Caco-2 (cell line): ENCODE data around the gene BTAF1. TPM values are rescaled to one million over a fixed set of nuclear protein-coding genes. Genes with fewer than 3 reads are reported as not detected.

ENCODE experiments used
- BruUV-seq: library from RNA; stranded (reverse); fragments of 400-500 nt; replicated peaks from 2 replicates; lab custom pipeline; 2021; lab: Mats Ljungman, UMichigan
- CTCF ChIA-PET: fragments of 300-600 bp; sonication (Branson Sonifier 250); formaldehyde crosslinking; loops from one replicate; lab custom pipeline; 2022; ENCODE audit warnings: antibody characterized with exemption; lab: Charles Lee
- POLR2A ChIA-PET: fragments of 300-600 bp; sonication (Branson Sonifier 250); formaldehyde crosslinking; loops from one replicate; lab custom pipeline; 2022; ENCODE audit warnings: antibody characterized with exemption; lab: Charles Lee
- DNase-seq, 2 experiments: peaks; one replicate each; pipeline versions ENCODE4 v3.0.0 to v3.0.0-alpha.2; 2020 to 2022
- H3K27me3 ChIP-seq: replicated peaks from 2 replicates; pipeline ENCODE4 v1.6.0; 2011; ENCODE audit warnings: low read length; ENCODE audit not compliant: control insufficient read depth, insufficient read depth
- H3K36me3 ChIP-seq: 2 replicates; pipeline ENCODE4 v1.5.1; 2011; ENCODE audit warnings: low read length; ENCODE audit not compliant: control insufficient read depth, insufficient read depth
- H3K4me1 ChIP-seq: fragments of 250-450 bp; sonication (Bioruptor Pico); 2 replicates; pipeline ENCODE4 v1.5.1; 2020; ENCODE audit warnings: mild to moderate bottlenecking
- H3K4me3 ChIP-seq: 2 replicates; pipeline ENCODE4 v1.5.1; 2011; ENCODE audit warnings: low read depth, mild to moderate bottlenecking, control low read depth, low read length
- H3K9me3 ChIP-seq: fragments of 250-450 bp; sonication (Bioruptor Pico); 2 replicates; pipeline ENCODE4 v1.5.1; 2020; ENCODE audit warnings: mild to moderate bottlenecking, moderate library complexity
- H3K27ac Mint-ChIP-seq: one replicate; pipeline ENCODE4 v1.8.0; 2022; ENCODE audit warnings: mixed read lengths; ENCODE audit not compliant: unreplicated experiment
- H3K27me3 Mint-ChIP-seq: one replicate; pipeline ENCODE4 v1.8.0; 2022; ENCODE audit warnings: mixed read lengths; ENCODE audit not compliant: insufficient read depth, unreplicated experiment
- H3K36me3 Mint-ChIP-seq: one replicate; pipeline ENCODE4 v1.8.0; 2022; ENCODE audit warnings: mild to moderate bottlenecking, mixed read lengths; ENCODE audit not compliant: insufficient read depth, unreplicated experiment
- H3K4me1 Mint-ChIP-seq: one replicate; pipeline ENCODE4 v1.8.0; 2022; ENCODE audit warnings: low read depth, mixed read lengths; ENCODE audit not compliant: unreplicated experiment
- H3K4me3 Mint-ChIP-seq: one replicate; pipeline ENCODE4 v1.8.0; 2022; ENCODE audit warnings: mild to moderate bottlenecking, moderate library complexity, mixed read lengths; ENCODE audit not compliant: unreplicated experiment
- H3K9me3 Mint-ChIP-seq: one replicate; pipeline ENCODE4 v1.8.0; 2022; ENCODE audit warnings: mixed read lengths; ENCODE audit not compliant: unreplicated experiment
- CTCF ChIP-seq, 2 experiments: fragments of 200-600 bp in 1 of 2; IDR thresholded peaks; 1 replicate in 1 of 2; 2 replicates in 1 of 2; pipeline versions ENCODE4 v1.5.1 to v1.8.0; 2011 to 2022; ENCODE audit warnings: antibody characterized with exemption in 1 of 2, control low read depth in 1 of 2, inconsistent platforms in 1 of 2, low read depth in 1 of 2, low read length in 1 of 2, mild to moderate bottlenecking in 1 of 2, moderate library complexity in 1 of 2; ENCODE audit not compliant: insufficient read depth in 1 of 2, severe bottlenecking in 1 of 2, unreplicated experiment in 1 of 2
- intact Hi-C: fragments of 100-400 bp; cut with micrococcal nuclease; formaldehyde crosslinking; loops from one replicate; pipeline ENCODE4 v1.10.0; 2022; ENCODE audit not compliant: unreplicated experiment
- total RNA-seq: library from RNA; stranded (reverse); gene quantifications from 2 replicates; pipeline ENCODE4 v1.2.3, GENCODE V29; 2022

Gene BTAF1
- total RNA-seq, 1 experiment from 2014 or later, result 49.7 TPM

GRCh38 chr10:91931526-91932190 lies 8.1 kb downstream of the BTAF1 start:
- Histone ChIP-seq H3K4me1 (0 out of 2 replicates have a peak, but pooled peaks cover 7% of the 10 kb centered on the region), H3K27me3 (no peaks in the 10 kb centered on the region), H3K9me3 (no peaks in the 10 kb centered on the region), H3K36me3 (no peaks in the 10 kb centered on the region; the same call in 1 of the 2 replicates), H3K4me3 (no peak overlapping the region)
- CTCF ChIA-PET, result no interaction called here
- no peaks in the 10 kb centered on the region for H3K27me3 Mint-ChIP-seq
- H3K4me1 Mint-ChIP-seq, result peaks cover 15% of the 10 kb centered on the region
- intact Hi-C loops, result no loop called here
- H3K9me3 Mint-ChIP-seq, result no peaks in the 10 kb centered on the region
- no peak for DNase-seq
- BruUV-seq, result no TSS peak
- no peak overlapping the region for H3K27ac Mint-ChIP-seq
- TF ChIP-seq CTCF (IDR thresholded peaks at IDR 0.05; ENCODE audit: insufficient read depth in 1 of 2, low read depth in 1 of 2, low read length in 1 of 2, severe bottlenecking in 1 of 2, unreplicated experiment in 1 of 2), result no peak
- POLR2A ChIA-PET, result interaction anchor here (1.5 kb wide), 1 partner anchor 8 kb away, joined by 7 read pairs; the partner anchor contains the start of gene BTAF1
- H3K4me3 Mint-ChIP-seq, result no peak overlapping the region
- H3K36me3 Mint-ChIP-seq, result peaks cover 34% of the 10 kb centered on the region

- no peak for DNase-seq
- Histone ChIP-seq H3K9me3 (no peaks in the 10 kb centered on the region), H3K27me3 (no peaks in the 10 kb centered on the region), H3K4me1 (0 out of 2 replicates have a peak, but pooled peaks cover 7% of the 10 kb centered on the region), H3K36me3 (no peaks in the 10 kb centered on the region; the same call in 1 of the 2 replicates), H3K4me3 (no peak overlapping the region)
- H3K9me3 Mint-ChIP-seq, result no peaks in the 10 kb centered on the region
- no peak overlapping the region for H3K4me3 Mint-ChIP-seq
- intact Hi-C loops, result no loop called here
- H3K27ac Mint-ChIP-seq, result no peak overlapping the region
- no peak for TF ChIP-seq CTCF (IDR thresholded peaks at IDR 0.05; ENCODE audit: insufficient read depth in 1 of 2, low read depth in 1 of 2, low read length in 1 of 2, severe bottlenecking in 1 of 2, unreplicated experiment in 1 of 2)
- peaks cover 9% of the 10 kb centered on the region for H3K4me1 Mint-ChIP-seq
- POLR2A ChIA-PET, result interaction anchor here (1.5 kb wide), 1 partner anchor 9 kb away, joined by 7 read pairs; the partner anchor contains the start of gene BTAF1
- CTCF ChIA-PET, result interaction anchor here (1.4 kb wide), 1 partner anchor 8 kb away, joined by 3 read pairs; the partner anchor contains the start of gene BTAF1
- H3K36me3 Mint-ChIP-seq, result peaks cover 34% of the 10 kb centered on the region
- no TSS peak for BruUV-seq
- no peaks in the 10 kb centered on the region for H3K27me3 Mint-ChIP-seq
Observed at GRCh38 chr10:91932737-91933136, 9.2 kb downstream of the BTAF1 start.

- BruUV-seq, result no TSS peak
Observed at GRCh38 chr10:91935886-91936285, 12.3 kb downstream of the BTAF1 start.

More at GRCh38 chr10:91935886-91936285, 12.3 kb downstream of the BTAF1 start:
- CTCF ChIA-PET, result no interaction called here
- H3K9me3 ChIP-seq, result no peaks in the 10 kb centered on the region
- intact Hi-C loops, result no loop called here
- H3K36me3 ChIP-seq, result no peaks in the 10 kb centered on the region; the same call in 1 of the 2 replicates
- Mint-ChIP-seq H3K36me3 (peaks cover 45% of the 10 kb centered on the region), H3K4me1 (peaks cover 9% of the 10 kb centered on the region), H3K27me3 (no peaks in the 10 kb centered on the region), H3K9me3 (no peaks in the 10 kb centered on the region), H3K27ac (no peak overlapping the region), H3K4me3 (no peak overlapping the region)
- POLR2A ChIA-PET, result interaction anchor here (0.6 kb wide), 1 partner anchor 12 kb away, joined by 4 read pairs; the partner anchor contains the start of gene BTAF1
- H3K4me1 ChIP-seq, result 0 out of 2 replicates have a peak, but pooled peaks cover 2% of the 10 kb centered on the region
- H3K4me3 ChIP-seq, result no peak overlapping the region
- no peaks in the 10 kb centered on the region for H3K27me3 ChIP-seq
- DNase-seq, result no peak
- no peak for TF ChIP-seq CTCF (IDR thresholded peaks at IDR 0.05; ENCODE audit: insufficient read depth in 1 of 2, low read depth in 1 of 2, low read length in 1 of 2, severe bottlenecking in 1 of 2, unreplicated experiment in 1 of 2)
